ENCODE data around the gene TBC1D8. TPM values are rescaled to one million over a fixed set of nuclear protein-coding genes. Genes with fewer than 3 reads are reported as not detected.
A peak's percentile ranks its signal among the peaks of the same experiment; 100 is the strongest.

TBC1D8 gene
- total RNA-seq, 2 experiments from 2014 or later: 1.0 to 1.8 TPM

GRCh38 chr2:101040072-101040471 lies 111.1 kb downstream of the TBC1D8 start:
- Histone ChIP-seq H3K36me3 (ENCODE audit: insufficient read depth, low read length) (no peaks in the 10 kb centered on the region), H3K9me3 (ENCODE audit: control insufficient read depth in 1 of 2, insufficient read depth in 1 of 2, low read length in 2 of 2) (no peaks in the 10 kb centered on the region), H3K27ac (ENCODE audit: low read depth in 1 of 2, low read length in 2 of 2) (no peak overlapping the region), H3K27me3 (ENCODE audit: control insufficient read depth in 1 of 2, insufficient read depth in 2 of 2, low read length in 2 of 2) (peaks cover 0 to 3% of the 10 kb centered on the region in 2 experiments), H3K4me1 (ENCODE audit: insufficient read depth, low read length) (no peaks in the 10 kb centered on the region), H3K4me3 (ENCODE audit: low read length) (no peak overlapping the region)
- Mint-ChIP-seq H3K9me3 (no peaks in the 10 kb centered on the region), H3K36me3 (ENCODE audit: low read depth) (no peaks in the 10 kb centered on the region), H3K4me3 (no peak overlapping the region), H3K27ac (no peak overlapping the region), H3K4me1 (ENCODE audit: low read depth) (no peaks in the 10 kb centered on the region), H3K27me3 (no peaks in the 10 kb centered on the region)
- TF ChIP-seq CTCF (IDR thresholded peaks at IDR 0.05): no peak
- DNase-seq (no peak), ATAC-seq (ENCODE audit: poor library complexity) (no peak)
- CTCF ChIA-PET: no interaction called here
- POLR2A ChIA-PET: no interaction called here
- intact Hi-C loops (cut with DNase I, micrococcal nuclease): no loop called here

GRCh38 chr2:101038455-101039255 lies 112.5 kb downstream of the TBC1D8 start:
- H3K4me3 Mint-ChIP-seq: no peak overlapping the region
- POLR2A ChIA-PET: no interaction called here
- H3K4me1 ChIP-seq (ENCODE audit: insufficient read depth, low read length): no peaks in the 10 kb centered on the region

GRCh38 chr2:101037161-101037755 lies 113.9 kb downstream of the TBC1D8 start:
- POLR2A ChIA-PET: no interaction called here
- intact Hi-C loops (cut with DNase I, micrococcal nuclease): no loop called here
- CTCF ChIA-PET: no interaction called here

More at GRCh38 chr2:101038455-101039255, 112.5 kb downstream of the TBC1D8 start:
- no peak overlapping the region for H3K27ac Mint-ChIP-seq
- no peaks in the 10 kb centered on the region for H3K27me3 Mint-ChIP-seq
- Histone ChIP-seq H3K27ac (ENCODE audit: low read depth in 1 of 2, low read length in 2 of 2) (no peak overlapping the region), H3K36me3 (ENCODE audit: insufficient read depth, low read length) (no peaks in the 10 kb centered on the region), H3K4me3 (ENCODE audit: low read length) (no peak overlapping the region), H3K9me3 (ENCODE audit: control insufficient read depth in 1 of 2, insufficient read depth in 1 of 2, low read length in 2 of 2) (no peaks in the 10 kb centered on the region), H3K27me3 (ENCODE audit: control insufficient read depth in 1 of 2, insufficient read depth in 2 of 2, low read length in 2 of 2) (peaks cover 0 to 3% of the 10 kb centered on the region in 2 experiments)
- no peaks in the 10 kb centered on the region for H3K9me3 Mint-ChIP-seq
- CTCF ChIA-PET: no interaction called here
- DNase-seq (peak in 1 of 14 experiments; percentile 11), ATAC-seq (ENCODE audit: poor library complexity) (no peak)
- TF ChIP-seq CTCF (IDR thresholded peaks at IDR 0.05): no peak
- H3K36me3 Mint-ChIP-seq (ENCODE audit: low read depth): no peaks in the 10 kb centered on the region
- H3K4me1 Mint-ChIP-seq (ENCODE audit: low read depth): no peaks in the 10 kb centered on the region
- intact Hi-C loops (cut with DNase I, micrococcal nuclease): no loop called here

More at GRCh38 chr2:101037161-101037755, 113.9 kb downstream of the TBC1D8 start:
- Histone ChIP-seq H3K36me3 (ENCODE audit: insufficient read depth, low read length) (no peaks in the 10 kb centered on the region), H3K27me3 (ENCODE audit: control insufficient read depth in 1 of 2, insufficient read depth in 2 of 2, low read length in 2 of 2) (peaks cover 0 to 4% of the 10 kb centered on the region in 2 experiments), H3K9me3 (ENCODE audit: control insufficient read depth in 1 of 2, insufficient read depth in 1 of 2, low read length in 2 of 2) (no peaks in the 10 kb centered on the region), H3K4me1 (ENCODE audit: insufficient read depth, low read length) (no peaks in the 10 kb centered on the region), H3K4me3 (ENCODE audit: low read length) (no peak overlapping the region), H3K27ac (ENCODE audit: low read depth in 1 of 2, low read length in 2 of 2) (no peak overlapping the region)
- no peak for TF ChIP-seq CTCF (IDR thresholded peaks at IDR 0.05)
- H3K27ac Mint-ChIP-seq: no peak overlapping the region
- DNase-seq: no peak
- no peaks in the 10 kb centered on the region for H3K4me1 Mint-ChIP-seq (ENCODE audit: low read depth)
- ATAC-seq (ENCODE audit: poor library complexity): no peak
- H3K9me3 Mint-ChIP-seq: no peaks in the 10 kb centered on the region
- no peaks in the 10 kb centered on the region for H3K27me3 Mint-ChIP-seq
- H3K4me3 Mint-ChIP-seq: no peak overlapping the region
- no peaks in the 10 kb centered on the region for H3K36me3 Mint-ChIP-seq (ENCODE audit: low read depth)
